ENCODE data around the gene HOXD9. TPM values are rescaled to one million over a fixed set of nuclear protein-coding genes. Genes with fewer than 3 reads are reported as not detected.

Gene HOXD9
- polyA plus RNA-seq, 3 donors: not detected

GRCh38 chr2:176084611-176085119 lies 37.9 kb upstream of the HOXD9 start:
- H2AFZ ChIP-seq (ENCODE audit: insufficient read depth, low read depth, low read length, poor library complexity, severe bottlenecking): no peak overlapping the region
- no peak for DNase-seq
- Mint-ChIP-seq H3K36me3 (peaks cover 8 to 19% of the 10 kb centered on the region in 2 donors), H3K9me3 (peaks cover 8 to 55% (median 34%) of the 10 kb centered on the region in 7 donors), H3K27ac (no peak overlapping the region), H3K4me1 (peaks cover 30% of the 10 kb centered on the region), H3K4me3 (peak overlapping the region in 1 of 2 donors; percentile 80), H3K27me3 (ENCODE audit: low read depth in 3 of 3) (peaks cover 95 to 97% (median 95%) of the 10 kb centered on the region in 3 donors)
- no peak for TF ChIP-seq CTCF (IDR thresholded peaks at IDR 0.05)
- intact Hi-C loops (cut with micrococcal nuclease): loop anchor here in 1 of 2 donors (5.0 kb wide), 1 partner anchor 38 kb away; the partner anchor contains the start of gene HOXD9
- H3K27ac ChIP-seq (ENCODE audit: low read depth in 1 of 2, low read length in 2 of 2): no peak overlapping the region
- H3K9me3 ChIP-seq (replicated peaks in 1 of 2; ENCODE audit: control insufficient read depth in 1 of 2, insufficient read depth in 1 of 2, low read length in 2 of 2): peaks cover 8 to 88% of the 10 kb centered on the region in 2 donors
- no peaks in the 10 kb centered on the region for H3K79me2 ChIP-seq (ENCODE audit: insufficient read depth, low read length)
- H3K9ac ChIP-seq (ENCODE audit: insufficient read depth, low read length, poor library complexity, severe bottlenecking): no peak overlapping the region
- 3% methylated on average over 23 of the region's 26 CpGs for WGBS (ENCODE audit: insufficient coverage)
- no peaks in the 10 kb centered on the region for H4K20me1 ChIP-seq (ENCODE audit: insufficient read depth, low read length)
- H3K4me3 ChIP-seq (replicated peaks in 1 of 3; ENCODE audit: low read depth in 2 of 3, low read length in 3 of 3): no peak overlapping the region
- no peaks in the 10 kb centered on the region for H3K36me3 ChIP-seq (replicated peaks in 1 of 2; ENCODE audit: control insufficient read depth in 1 of 2, insufficient read depth in 2 of 2, low read length in 2 of 2)
- H3K4me1 ChIP-seq (ENCODE audit: control insufficient read depth in 1 of 2, insufficient read depth in 2 of 2, low read length in 2 of 2): peaks cover 8 to 24% of the 10 kb centered on the region in 2 donors
- H3K4me2 ChIP-seq (replicated peaks; ENCODE audit: extremely low read depth, low read length, poor library complexity, severe bottlenecking): no peak overlapping the region
- H3K27me3 ChIP-seq (ENCODE audit: control insufficient read depth in 2 of 2, insufficient read depth in 2 of 2, low read length in 2 of 2): peaks cover 92 to 96% of the 10 kb centered on the region in 2 donors

- Histone ChIP-seq H2AFZ (ENCODE audit: insufficient read depth, low read depth, low read length, poor library complexity, severe bottlenecking) (no peak overlapping the region), H3K27me3 (ENCODE audit: control insufficient read depth in 2 of 2, insufficient read depth in 2 of 2, low read length in 2 of 2) (peaks cover 97 to 98% of the 10 kb centered on the region in 2 donors), H3K4me2 (replicated peaks; ENCODE audit: extremely low read depth, low read length, poor library complexity, severe bottlenecking) (no peak overlapping the region), H3K79me2 (ENCODE audit: insufficient read depth, low read length) (no peaks in the 10 kb centered on the region), H3K36me3 (replicated peaks in 1 of 2; ENCODE audit: control insufficient read depth in 1 of 2, insufficient read depth in 2 of 2, low read length in 2 of 2) (no peaks in the 10 kb centered on the region), H3K27ac (ENCODE audit: low read depth in 1 of 2, low read length in 2 of 2) (no peak overlapping the region), H3K9me3 (replicated peaks in 1 of 2; ENCODE audit: control insufficient read depth in 1 of 2, insufficient read depth in 1 of 2, low read length in 2 of 2) (peaks cover 8 to 91% of the 10 kb centered on the region in 2 donors), H3K4me1 (ENCODE audit: control insufficient read depth in 1 of 2, insufficient read depth in 2 of 2, low read length in 2 of 2) (peaks cover 8 to 20% of the 10 kb centered on the region in 2 donors), H4K20me1 (ENCODE audit: insufficient read depth, low read length) (no peaks in the 10 kb centered on the region), H3K4me3 (replicated peaks in 1 of 3; ENCODE audit: low read depth in 2 of 3, low read length in 3 of 3) (no peak overlapping the region), H3K9ac (ENCODE audit: insufficient read depth, low read length, poor library complexity, severe bottlenecking) (no peak overlapping the region)
- H3K27ac Mint-ChIP-seq: no peak overlapping the region
- H3K9me3 Mint-ChIP-seq: peaks cover 8 to 53% (median 33%) of the 10 kb centered on the region in 7 donors
- H3K27me3 Mint-ChIP-seq (ENCODE audit: low read depth in 3 of 3): peaks cover 98 to 100% (median 100%) of the 10 kb centered on the region in 3 donors
- intact Hi-C loops (cut with micrococcal nuclease): no loop called here
- 4% methylated on average over 19 of the region's 40 CpGs for WGBS (ENCODE audit: insufficient coverage)
- peak overlapping the region in 1 of 2 donors; percentile 80 for H3K4me3 Mint-ChIP-seq
- no peak for TF ChIP-seq CTCF (IDR thresholded peaks at IDR 0.05)
- H3K4me1 Mint-ChIP-seq: peaks cover 29% of the 10 kb centered on the region
- peaks cover 8 to 20% of the 10 kb centered on the region in 2 donors for H3K36me3 Mint-ChIP-seq
- DNase-seq: no peak
Observed at GRCh38 chr2:176085120-176085788, 37.3 kb upstream of the HOXD9 start.

Data from CD14-positive monocyte (primary cell).